GM18951 (cell line): ENCODE data around the gene ZNF697.
"Not testable (repeated sequence)": the region's sequence is repeated elsewhere in the genome, so short reads cannot be mapped to it uniquely, and the experiment has no call there.

Experiments used
- POLR2A ChIP-seq: IDR thresholded peaks from 4 replicates; pipeline ENCODE4 v1.6.1; 2011; ENCODE audit warnings: mild to moderate bottlenecking; ENCODE audit not compliant: insufficient read length, insufficient read depth; ENCODE audit errors: extremely low read depth
- in situ Hi-C: fragments of 300-500 bp; cut with MboI; formaldehyde crosslinking; loops from one replicate; pipeline ENCODE4 v1.12.0; 2022; ENCODE audit warnings: low sequenced_read_pairs, mixed read lengths, inconsistent platforms; ENCODE audit not compliant: unreplicated experiment

Gene ZNF697

DNA sequence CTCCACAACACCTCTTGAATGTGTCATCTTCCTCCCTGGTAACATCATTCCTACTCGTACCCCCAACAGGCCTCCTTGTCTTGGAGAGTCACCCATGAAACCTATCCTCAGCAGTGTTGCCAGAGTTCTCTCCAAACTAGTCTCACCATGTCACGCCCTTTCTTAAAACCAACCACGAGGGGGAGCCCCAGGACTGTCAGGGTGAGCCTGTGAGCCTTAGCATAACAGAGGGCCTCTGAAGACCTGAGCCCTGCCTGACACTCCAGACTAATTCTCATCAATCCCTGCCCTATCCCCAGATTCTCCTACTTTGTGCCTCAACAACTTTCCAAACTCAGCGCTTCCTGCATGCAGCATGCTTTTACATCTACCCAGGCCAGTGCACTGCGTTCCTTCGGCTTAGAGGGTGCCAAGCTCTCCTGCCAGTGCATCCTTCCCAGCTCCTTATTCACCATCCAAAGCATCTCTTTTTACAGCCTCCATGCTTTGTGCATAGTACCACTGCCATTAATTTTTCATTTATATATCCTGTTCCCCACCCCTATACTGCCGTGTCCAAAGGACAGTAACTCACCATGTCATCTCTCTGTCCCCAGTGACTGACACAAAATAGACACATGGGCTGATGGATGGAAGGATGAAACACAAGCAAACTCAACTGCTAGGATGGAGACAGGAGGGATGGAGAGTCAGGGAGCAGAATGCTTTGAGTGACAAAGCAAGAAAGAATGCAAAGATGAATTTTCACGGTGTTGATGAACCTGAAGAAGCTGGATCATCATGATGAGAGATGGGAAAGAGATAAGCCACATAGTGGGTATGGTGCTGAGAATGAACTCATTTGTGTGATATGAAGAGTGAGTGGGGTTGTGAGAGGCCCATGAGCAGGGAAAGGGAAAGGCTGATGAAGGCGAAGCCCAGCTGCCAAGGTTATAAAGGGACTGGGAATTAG is 34.0 kb downstream of the ZNF697 start:
- TF ChIP-seq POLR2A, result no peak
- in situ Hi-C loops, result loop anchor here (5.0 kb wide), 1 partner anchor 73 kb away; no protein-coding TSS in a partner anchor

GRCh38 chr1:119611701-119612113 is 36.4 kb downstream of the ZNF697 start:
- TF ChIP-seq POLR2A, result no peak
- in situ Hi-C loops, result loop anchor here (5.0 kb wide), 1 partner anchor 76 kb away; no protein-coding TSS in a partner anchor

DNA sequence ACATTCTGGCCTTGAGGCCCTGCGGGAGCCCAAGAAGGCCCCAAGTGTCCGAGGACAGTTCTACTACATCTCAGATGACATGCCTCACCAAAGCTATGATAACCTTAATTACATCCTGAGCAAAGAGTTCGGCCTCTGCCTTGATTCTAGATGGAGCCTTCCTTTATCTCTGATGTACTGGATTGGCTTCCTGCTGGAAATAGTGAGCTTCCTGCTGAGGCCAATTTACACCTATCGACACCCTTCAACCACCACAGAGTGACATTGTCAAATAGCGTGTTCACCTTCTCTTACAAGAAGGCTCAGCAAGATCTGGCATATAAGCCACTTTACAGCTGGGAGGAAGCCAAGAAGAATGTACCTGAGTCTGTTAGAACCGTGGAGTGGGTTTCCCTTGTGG is 39.2 kb downstream of the ZNF697 start:
- in situ Hi-C loops, result not testable (repeated sequence)

DNA sequence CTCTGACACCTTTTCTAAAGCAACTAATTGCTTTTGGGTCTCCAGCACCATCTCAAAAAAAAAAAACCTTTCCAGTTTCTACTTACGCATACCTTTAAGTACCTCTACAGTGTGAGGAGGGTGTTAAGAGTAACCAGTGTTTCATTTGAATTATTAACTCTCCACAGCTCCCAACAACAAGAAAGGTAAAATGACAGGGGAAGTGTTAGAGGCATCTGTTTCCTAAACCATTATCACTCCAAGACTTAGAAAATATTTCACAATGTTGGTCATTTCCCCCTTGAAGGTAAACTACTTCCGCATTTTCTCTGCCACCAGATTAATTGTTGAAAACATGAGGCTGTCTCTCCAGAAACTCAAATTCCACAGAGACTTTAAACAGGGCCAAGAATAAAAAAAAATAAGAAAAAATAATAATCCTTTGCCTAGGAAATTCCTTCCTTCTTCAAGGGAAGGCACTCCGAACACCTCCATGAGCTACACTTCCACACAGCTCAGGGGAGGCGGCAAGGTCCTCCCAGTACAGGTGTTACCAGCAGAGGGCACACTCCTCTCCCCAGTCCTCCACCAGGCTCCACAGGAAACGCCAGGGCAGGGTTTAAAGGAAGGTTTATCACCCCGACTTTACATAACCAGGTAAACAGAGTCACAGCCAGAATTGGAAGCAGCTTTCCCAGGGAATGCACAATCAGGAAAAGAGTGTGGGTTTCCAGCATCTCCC is 40.8 kb downstream of the ZNF697 start:
- in situ Hi-C loops, result not testable (repeated sequence)

GRCh38 chr1:119606394-119606793 is 41.7 kb downstream of the ZNF697 start:
- no peak for TF ChIP-seq POLR2A
- in situ Hi-C loops, result no loop called here

GRCh38 chr1:119605686-119606085 is 42.4 kb downstream of the ZNF697 start:
- in situ Hi-C loops, result no loop called here
- no peak for TF ChIP-seq POLR2A

GRCh38 chr1:119605080-119605479 is 43.0 kb downstream of the ZNF697 start:
- in situ Hi-C loops, result not testable (repeated sequence)

GRCh38 chr1:119603695-119604094 is 44.4 kb downstream of the ZNF697 start:
- in situ Hi-C loops, result no loop called here
- no peak for TF ChIP-seq POLR2A

DNA sequence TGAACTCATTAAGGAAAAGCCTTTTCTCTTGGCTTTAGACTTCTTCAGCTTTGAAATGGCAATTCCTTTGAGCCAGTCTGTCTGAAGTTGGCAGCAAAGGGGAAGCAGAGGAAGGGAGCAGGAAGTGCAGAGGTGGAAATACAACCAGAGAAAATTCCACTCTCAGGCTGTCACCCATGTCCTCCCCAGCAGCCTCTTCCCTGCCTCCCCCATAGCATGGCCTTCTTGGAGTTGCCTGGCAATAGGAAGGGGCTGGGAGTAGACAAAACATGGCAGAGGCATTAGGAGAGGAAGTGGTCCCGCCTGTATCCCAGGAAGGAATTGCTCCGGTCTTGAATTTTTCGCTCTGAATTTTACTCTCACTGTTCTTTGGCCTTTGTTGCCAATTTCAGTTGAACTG is 44.8 kb downstream of the ZNF697 start:
- in situ Hi-C loops, result not testable (repeated sequence)

DNA sequence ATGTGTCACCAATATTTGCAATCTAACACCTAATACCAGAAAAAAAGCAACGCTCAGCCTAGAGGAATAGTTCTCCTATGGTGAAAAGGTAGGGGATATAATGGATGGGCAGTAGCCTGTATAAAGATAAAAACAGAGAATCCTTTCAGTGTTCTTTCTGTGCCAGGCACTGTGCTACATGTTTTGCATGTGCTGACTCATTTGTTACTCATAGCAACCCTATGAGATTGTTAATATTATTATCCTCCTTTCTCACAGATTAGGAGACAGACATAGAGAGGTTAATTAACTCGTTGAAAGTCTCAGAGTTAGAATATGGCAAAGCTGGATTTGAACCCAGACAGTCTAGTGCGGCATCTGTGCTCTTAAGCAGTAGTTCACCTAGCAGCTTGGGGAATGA is 45.3 kb downstream of the ZNF697 start:
- in situ Hi-C loops, result not testable (repeated sequence)

- in situ Hi-C loops, result no loop called here
- no peak for TF ChIP-seq POLR2A
Measured at GRCh38 chr1:119602169-119602568, 45.9 kb downstream of the ZNF697 start.

GRCh38 chr1:119600976-119601375 is 47.1 kb downstream of the ZNF697 start:
- no peak for TF ChIP-seq POLR2A
- in situ Hi-C loops, result no loop called here

DNA sequence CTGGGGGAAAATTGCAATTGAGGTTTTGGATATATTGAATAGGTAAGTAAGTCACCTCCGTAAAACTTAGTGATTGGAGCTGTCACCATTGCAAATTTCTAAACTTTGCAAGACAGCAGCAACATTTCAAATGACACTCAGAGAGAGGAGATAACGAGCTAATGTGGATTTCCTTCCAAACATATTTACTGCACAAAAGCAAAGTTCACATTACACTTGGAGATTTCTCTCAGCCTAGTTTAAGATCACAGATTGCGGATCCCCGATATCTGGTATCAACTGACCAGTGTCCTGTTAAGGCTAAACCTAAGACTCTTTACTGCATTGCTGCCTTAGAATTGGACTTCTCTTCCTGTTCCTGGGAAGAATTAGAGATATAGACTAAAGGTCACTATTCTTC is 47.5 kb downstream of the ZNF697 start:
- TF ChIP-seq POLR2A, result no peak
- in situ Hi-C loops, result no loop called here

DNA sequence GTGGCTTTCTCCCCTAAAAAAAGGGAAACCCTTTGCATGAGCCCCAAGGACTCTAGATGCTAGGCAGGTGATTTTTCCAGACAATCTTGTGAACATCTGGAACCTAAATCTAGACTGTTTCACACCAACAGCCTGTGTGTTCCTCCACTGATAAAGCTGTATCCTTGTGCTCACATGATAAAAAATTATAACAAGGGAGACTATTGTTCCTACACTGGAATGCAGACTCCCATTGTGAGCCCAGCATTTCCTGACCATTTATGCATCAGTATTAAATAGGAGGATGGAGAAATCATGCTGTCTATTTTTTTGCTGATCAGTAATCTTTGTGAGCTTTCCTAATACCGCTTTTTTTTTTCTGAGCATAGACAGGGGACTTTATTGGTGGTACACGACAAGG is 52.5 kb downstream of the ZNF697 start:
- no peak for TF ChIP-seq POLR2A
- in situ Hi-C loops, result no loop called here
